ENCODE data around the gene OR6N2.

Gene OR6N2

DNA sequence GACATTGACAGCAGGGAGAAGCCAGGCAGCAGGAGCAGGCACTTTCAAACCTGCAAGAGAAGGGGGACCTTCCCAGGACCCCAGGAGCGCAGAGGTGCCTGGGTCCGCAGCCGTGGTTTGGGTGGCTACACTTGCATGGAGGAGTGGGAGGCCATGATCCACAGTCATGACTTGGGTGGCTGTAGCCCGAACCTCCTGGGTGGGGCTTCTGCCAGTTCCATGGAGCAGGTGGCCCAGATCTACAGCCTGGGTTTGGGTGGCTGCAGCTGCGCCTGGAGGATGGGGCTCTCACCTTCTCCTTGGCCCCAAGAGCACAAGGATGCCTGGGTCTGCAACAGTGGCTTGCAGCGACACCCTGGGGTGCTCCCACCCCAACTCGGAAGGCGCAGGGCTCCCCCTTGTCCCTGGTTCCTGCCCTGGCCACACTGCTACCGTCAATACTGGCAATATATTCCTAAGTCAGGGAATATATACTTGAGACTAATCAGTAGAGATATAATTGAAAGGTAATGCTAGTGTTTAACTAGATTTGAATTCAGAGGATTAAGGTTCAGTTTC lies 28.8 kb downstream of the OR6N2 start:
- Histone ChIP-seq H3K4me1 (ENCODE audit: control insufficient read depth, insufficient read depth, low read length) (no peaks in the 10 kb centered on the region), H3K36me3 (ENCODE audit: control insufficient read depth in 2 of 2, insufficient read depth in 2 of 2, low read length in 2 of 2) (no peaks in the 10 kb centered on the region), H3K27ac (ENCODE audit: low read length) (no peak overlapping the region), H3K9me3 (ENCODE audit: control insufficient read depth in 2 of 2, low read length in 2 of 2) (no peaks in the 10 kb centered on the region), H3K9ac (ENCODE audit: low read length in 2 of 2) (no peak overlapping the region), H3K27me3 (ENCODE audit: control insufficient read depth in 1 of 2, insufficient read depth in 2 of 2, low read length in 2 of 2) (no peaks in the 10 kb centered on the region), H3K4me3 (ENCODE audit: low read length in 2 of 2) (no peak overlapping the region)

DNA sequence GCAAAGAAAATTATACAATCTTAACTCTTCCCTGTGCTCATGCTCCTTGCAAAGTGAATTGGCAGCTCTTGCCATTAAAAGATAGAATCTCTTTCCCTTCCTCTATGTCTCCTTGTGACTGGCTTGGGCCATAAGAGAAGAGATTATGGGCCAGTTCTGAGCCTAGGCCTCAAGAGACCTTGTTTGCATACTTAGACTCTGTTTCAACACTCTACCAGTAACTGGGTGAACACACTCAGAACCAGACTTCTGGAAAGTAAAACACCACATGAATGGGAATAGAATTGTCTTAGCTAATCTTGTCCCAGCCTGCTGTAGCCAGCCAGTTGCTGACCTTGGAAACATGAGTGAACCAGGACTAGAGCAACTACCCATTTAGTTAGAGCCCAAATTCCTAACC lies 45.2 kb downstream of the OR6N2 start:
- Histone ChIP-seq H3K36me3 (ENCODE audit: control insufficient read depth in 2 of 2, insufficient read depth in 2 of 2, low read length in 2 of 2) (no peaks in the 10 kb centered on the region), H3K9ac (ENCODE audit: low read length in 2 of 2) (no peak overlapping the region), H3K27me3 (ENCODE audit: control insufficient read depth in 1 of 2, insufficient read depth in 2 of 2, low read length in 2 of 2) (no peaks in the 10 kb centered on the region), H3K9me3 (ENCODE audit: control insufficient read depth in 2 of 2, low read length in 2 of 2) (no peaks in the 10 kb centered on the region), H3K4me1 (ENCODE audit: control insufficient read depth, insufficient read depth, low read length) (no peaks in the 10 kb centered on the region), H3K4me3 (ENCODE audit: low read length in 2 of 2) (no peak overlapping the region), H3K27ac (ENCODE audit: low read length) (no peak overlapping the region)

DNA sequence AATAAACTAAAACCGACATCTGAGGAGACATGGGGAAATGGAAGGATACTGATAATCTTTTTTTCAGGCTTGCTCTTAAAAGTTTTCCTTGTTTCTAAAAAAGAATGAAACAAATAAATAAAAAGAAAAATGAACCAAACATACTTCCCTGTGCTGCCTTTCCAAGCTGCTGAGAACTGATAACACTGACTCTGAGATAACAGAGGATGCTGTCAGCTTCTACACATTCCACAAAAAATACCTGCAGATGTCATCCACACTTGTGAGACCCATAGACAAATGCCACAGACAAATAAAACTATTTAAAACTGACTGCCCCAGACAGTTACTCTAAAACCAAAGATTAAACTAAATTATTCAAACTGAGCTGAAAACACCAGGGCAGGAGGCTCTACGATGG lies 48.5 kb downstream of the OR6N2 start:
- Histone ChIP-seq H3K9ac (ENCODE audit: low read length in 2 of 2) (no peak overlapping the region), H3K27me3 (ENCODE audit: control insufficient read depth in 1 of 2, insufficient read depth in 2 of 2, low read length in 2 of 2) (no peaks in the 10 kb centered on the region), H3K36me3 (ENCODE audit: control insufficient read depth in 2 of 2, insufficient read depth in 2 of 2, low read length in 2 of 2) (no peaks in the 10 kb centered on the region), H3K27ac (ENCODE audit: low read length) (no peak overlapping the region), H3K4me1 (ENCODE audit: control insufficient read depth, insufficient read depth, low read length) (no peaks in the 10 kb centered on the region), H3K4me3 (ENCODE audit: low read length in 2 of 2) (no peak overlapping the region), H3K9me3 (ENCODE audit: control insufficient read depth in 2 of 2, low read length in 2 of 2) (no peaks in the 10 kb centered on the region)

DNA sequence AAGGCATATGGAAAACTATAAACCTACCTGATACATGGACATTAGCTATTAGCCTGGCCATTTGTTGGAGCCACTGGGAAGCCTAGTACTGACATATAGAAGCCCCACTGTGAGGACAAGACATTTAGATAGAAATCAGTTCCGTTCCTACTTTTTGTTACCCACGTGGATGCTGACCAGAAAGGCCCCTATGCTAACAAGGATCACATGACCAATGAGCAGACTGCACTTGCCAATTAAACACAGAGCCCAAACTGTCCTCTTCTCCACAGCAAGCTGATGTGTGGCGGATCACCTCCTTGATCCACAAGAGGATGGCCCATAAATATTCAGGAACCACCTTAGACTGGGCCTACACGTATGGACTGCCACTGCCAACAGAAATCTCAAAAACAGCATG lies 49.3 kb downstream of the OR6N2 start:
- H3K36me3 ChIP-seq (ENCODE audit: control insufficient read depth in 2 of 2, insufficient read depth in 2 of 2, low read length in 2 of 2), result no peaks in the 10 kb centered on the region
- no peaks in the 10 kb centered on the region for H3K9me3 ChIP-seq (ENCODE audit: control insufficient read depth in 2 of 2, low read length in 2 of 2)
- no peak overlapping the region for H3K9ac ChIP-seq (ENCODE audit: low read length in 2 of 2)
- no peak overlapping the region for H3K27ac ChIP-seq (ENCODE audit: low read length)
- H3K4me1 ChIP-seq (ENCODE audit: control insufficient read depth, insufficient read depth, low read length), result no peaks in the 10 kb centered on the region
- no peaks in the 10 kb centered on the region for H3K27me3 ChIP-seq (ENCODE audit: control insufficient read depth in 1 of 2, insufficient read depth in 2 of 2, low read length in 2 of 2)
- no peak overlapping the region for H3K4me3 ChIP-seq (ENCODE audit: low read length in 2 of 2)

DNA sequence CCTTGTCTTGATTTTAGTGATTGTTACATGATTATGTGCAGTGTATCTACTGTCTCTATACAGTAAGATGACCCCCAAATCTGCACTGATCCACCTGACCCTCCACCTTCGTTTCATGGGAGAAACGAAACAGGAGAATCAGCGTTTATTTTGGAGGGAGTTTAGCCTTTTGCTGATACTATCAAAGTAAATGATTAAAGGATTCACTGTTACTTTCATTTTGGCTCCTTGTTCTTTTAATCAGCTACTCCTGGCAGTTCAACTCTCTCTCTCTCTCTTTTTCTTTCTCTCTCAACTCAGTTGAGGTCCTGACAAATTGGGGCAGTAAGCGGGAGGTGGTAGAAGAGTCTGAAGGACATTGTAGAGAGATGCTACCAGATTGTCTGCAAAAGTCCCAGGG lies 50.6 kb downstream of the OR6N2 start:
- no peaks in the 10 kb centered on the region for H3K27me3 ChIP-seq (ENCODE audit: control insufficient read depth in 1 of 2, insufficient read depth in 2 of 2, low read length in 2 of 2)
- H3K9ac ChIP-seq (ENCODE audit: low read length in 2 of 2), result no peak overlapping the region
- no peaks in the 10 kb centered on the region for H3K36me3 ChIP-seq (ENCODE audit: control insufficient read depth in 2 of 2, insufficient read depth in 2 of 2, low read length in 2 of 2)
- no peaks in the 10 kb centered on the region for H3K9me3 ChIP-seq (ENCODE audit: control insufficient read depth in 2 of 2, low read length in 2 of 2)
- no peaks in the 10 kb centered on the region for H3K4me1 ChIP-seq (ENCODE audit: control insufficient read depth, insufficient read depth, low read length)
- H3K4me3 ChIP-seq (ENCODE audit: low read length in 2 of 2), result no peak overlapping the region
- H3K27ac ChIP-seq (ENCODE audit: low read length), result no peak overlapping the region

DNA sequence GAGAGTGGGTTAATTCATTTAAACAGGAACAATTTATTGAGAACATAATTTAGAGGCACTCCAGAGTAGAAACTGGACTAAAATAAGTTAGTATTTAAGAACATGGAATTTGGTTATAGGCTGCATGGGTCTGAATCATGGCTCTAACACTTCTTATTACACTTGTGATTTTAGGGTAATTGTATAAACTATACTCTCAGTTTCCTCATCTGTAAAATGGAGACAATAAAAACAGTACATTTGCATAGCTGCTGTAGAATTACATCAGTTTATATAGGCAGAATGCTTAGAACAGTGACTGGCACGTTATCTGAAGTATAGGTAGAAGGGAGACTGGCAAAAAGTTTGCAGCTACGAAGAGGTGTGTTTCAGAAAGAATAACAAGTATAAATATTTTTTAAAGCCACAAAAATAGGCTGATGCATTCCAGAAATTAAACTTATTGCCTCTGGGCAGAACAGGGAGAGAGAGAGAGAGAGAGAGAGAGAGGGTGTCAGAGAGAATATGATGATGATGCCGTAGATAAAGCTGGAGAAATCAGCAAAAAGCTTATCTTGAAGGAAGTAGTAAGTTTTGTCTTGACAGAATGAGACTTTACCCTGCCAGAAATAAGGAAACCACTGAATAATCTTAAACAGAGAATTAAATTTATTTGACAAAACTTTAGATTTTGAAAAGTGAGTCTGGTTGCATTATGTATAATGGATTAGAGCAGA lies 52.3 kb downstream of the OR6N2 start:
- no peak overlapping the region for H3K9ac ChIP-seq (ENCODE audit: low read length in 2 of 2)
- H3K9me3 ChIP-seq (ENCODE audit: control insufficient read depth in 2 of 2, low read length in 2 of 2), result no peaks in the 10 kb centered on the region
- no peak overlapping the region for H3K4me3 ChIP-seq (ENCODE audit: low read length in 2 of 2)
- H3K36me3 ChIP-seq (ENCODE audit: control insufficient read depth in 2 of 2, insufficient read depth in 2 of 2, low read length in 2 of 2), result no peaks in the 10 kb centered on the region
- no peak overlapping the region for H3K27ac ChIP-seq (ENCODE audit: low read length)
- no peaks in the 10 kb centered on the region for H3K27me3 ChIP-seq (ENCODE audit: control insufficient read depth in 1 of 2, insufficient read depth in 2 of 2, low read length in 2 of 2)
- H3K4me1 ChIP-seq (ENCODE audit: control insufficient read depth, insufficient read depth, low read length), result no peaks in the 10 kb centered on the region

DNA sequence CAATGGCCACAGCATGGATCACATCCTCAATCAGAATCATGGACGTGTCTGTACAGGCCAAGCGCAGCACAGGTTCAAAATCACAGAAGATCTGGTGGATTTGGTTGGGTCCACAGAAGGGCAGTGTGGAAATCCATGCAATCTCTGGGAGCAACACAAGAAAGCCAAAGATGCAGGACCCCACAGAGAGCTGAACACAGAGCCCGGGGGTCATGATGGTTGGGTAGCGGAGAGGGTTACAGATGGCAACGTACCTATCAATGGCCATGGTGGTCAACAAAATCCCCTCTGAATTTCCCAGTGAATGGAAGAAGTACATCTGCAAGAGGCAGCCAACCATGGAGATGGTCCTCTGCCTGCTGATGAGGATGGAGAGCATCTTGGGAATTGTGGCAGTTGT lies 56.6 kb downstream of the OR6N2 start:
- Histone ChIP-seq H3K36me3 (ENCODE audit: control insufficient read depth in 2 of 2, insufficient read depth in 2 of 2, low read length in 2 of 2) (no peaks in the 10 kb centered on the region), H3K4me3 (ENCODE audit: low read length in 2 of 2) (no peak overlapping the region), H3K4me1 (ENCODE audit: control insufficient read depth, insufficient read depth, low read length) (no peaks in the 10 kb centered on the region), H3K27me3 (ENCODE audit: control insufficient read depth in 1 of 2, insufficient read depth in 2 of 2, low read length in 2 of 2) (no peaks in the 10 kb centered on the region), H3K9ac (ENCODE audit: low read length in 2 of 2) (no peak overlapping the region), H3K27ac (ENCODE audit: low read length) (no peak overlapping the region), H3K9me3 (ENCODE audit: control insufficient read depth in 2 of 2, low read length in 2 of 2) (no peaks in the 10 kb centered on the region)

Measured in stomach smooth muscle (tissue), 2 donors.